ENCODE results near the gene THTPA.

THTPA gene

DNA sequence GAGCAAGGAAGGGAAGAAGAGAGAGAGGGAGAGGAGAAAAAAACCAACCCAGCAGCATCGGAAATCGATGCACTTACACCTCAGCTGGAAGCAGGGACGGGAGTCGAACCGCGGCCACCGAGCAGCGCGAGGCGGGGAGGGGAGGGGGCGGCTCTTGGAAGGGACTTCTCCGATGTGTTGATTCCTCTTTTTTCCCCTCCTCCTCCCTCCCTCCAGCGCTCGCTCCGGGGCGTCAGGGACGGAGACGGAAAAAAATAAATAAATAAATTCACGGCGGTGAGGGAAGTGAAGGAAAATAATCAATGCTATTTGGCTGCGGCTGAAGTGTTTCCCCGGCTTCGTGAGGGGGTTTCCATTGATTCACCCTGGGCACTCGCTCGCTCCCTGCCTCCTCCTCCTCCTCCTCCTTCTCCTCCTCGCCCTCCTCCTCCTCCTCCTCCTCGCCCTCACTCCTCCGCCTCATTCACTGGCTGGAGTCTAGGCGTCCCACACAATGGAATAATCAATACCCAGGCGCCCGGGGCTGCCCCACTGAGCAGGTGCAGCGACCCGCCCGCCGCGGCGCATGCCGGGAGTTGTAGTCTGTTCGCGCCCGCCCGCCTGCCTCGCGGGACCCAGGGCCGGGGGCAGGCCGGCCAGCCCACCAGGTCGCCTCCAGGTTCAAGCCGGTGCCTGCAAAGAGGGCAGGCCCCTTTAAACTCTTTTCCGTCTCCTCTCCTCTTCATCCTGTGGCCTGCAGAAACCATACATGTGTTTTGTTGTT lies 4.6 kb upstream of the THTPA start, which contains the start of gene ZFHX2:
Gene ZFHX2, minus strand, starts transcription at position 500 of the 763 bp plus-strand sequence. CDS start 16,440 bp downstream, outside the sequence.
- DNase-seq, result peak; percentile 62

DNA sequence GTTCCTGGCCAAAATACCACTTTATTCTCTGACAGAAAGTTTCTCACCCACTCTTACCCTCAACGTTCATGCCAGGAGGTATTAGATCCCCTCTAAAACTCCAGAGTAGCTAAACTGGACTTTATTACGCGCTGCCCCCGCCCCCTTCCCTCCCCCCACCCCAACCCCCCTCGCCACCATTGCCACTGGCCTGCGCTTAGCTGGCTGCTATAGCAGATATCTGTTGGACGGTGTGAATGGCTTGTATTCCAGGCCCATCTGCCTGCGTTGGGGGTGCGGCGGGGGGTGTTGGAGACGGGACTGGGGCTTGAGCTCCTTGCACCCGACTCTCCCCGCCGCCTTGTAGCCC lies 564 bp upstream of the THTPA start:
- no peak for DNase-seq

DNA sequence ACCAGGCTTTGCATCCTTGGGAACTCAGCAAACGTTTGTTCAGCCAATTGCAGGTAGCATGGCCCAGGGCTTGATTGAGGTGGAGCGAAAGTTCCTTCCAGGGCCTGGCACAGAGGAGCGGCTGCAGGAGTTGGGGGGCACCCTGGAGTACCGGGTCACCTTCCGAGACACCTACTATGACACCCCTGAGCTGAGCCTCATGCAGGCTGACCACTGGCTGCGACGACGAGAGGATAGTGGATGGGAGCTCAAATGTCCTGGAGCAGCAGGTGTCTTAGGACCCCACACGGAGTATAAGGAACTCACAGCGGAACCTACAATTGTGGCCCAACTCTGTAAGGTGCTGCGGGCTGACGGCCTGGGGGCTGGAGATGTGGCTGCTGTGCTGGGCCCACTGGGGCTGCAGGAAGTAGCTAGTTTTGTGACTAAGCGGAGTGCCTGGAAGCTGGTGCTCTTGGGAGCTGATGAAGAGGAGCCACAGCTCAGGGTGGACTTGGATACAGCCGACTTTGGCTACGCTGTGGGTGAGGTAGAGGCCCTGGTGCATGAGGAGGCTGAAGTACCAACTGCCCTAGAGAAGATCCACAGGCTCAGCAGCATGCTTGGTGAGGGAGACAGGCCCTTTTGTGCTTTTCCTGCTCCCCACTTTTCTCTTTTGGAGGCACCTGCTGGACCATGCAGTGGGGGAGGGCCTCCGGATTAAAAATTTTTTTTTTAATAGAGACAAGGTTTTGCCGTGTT lies 799 bp downstream of the THTPA start:
- no peak for DNase-seq

DNA sequence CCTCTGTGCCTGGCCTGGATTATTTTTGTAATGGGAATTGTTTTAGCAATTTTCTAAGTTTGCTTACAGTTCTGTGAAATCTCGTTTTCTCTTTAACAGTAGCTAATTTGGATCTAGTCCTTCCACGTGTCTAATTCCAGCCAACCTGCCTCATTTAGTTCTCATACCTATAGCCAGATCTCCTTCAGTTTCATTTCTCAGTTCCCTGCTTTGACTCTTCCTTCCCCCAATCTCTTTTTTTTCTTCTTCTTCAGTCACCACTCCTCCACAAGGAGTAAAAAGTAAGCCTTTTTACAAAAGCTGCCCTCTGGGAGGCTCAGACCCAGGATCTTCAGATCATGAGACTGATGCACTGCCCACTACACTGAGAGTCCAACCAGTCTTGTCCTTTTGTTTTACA lies 1.4 kb downstream of the THTPA start:
- no peak for DNase-seq

DNA sequence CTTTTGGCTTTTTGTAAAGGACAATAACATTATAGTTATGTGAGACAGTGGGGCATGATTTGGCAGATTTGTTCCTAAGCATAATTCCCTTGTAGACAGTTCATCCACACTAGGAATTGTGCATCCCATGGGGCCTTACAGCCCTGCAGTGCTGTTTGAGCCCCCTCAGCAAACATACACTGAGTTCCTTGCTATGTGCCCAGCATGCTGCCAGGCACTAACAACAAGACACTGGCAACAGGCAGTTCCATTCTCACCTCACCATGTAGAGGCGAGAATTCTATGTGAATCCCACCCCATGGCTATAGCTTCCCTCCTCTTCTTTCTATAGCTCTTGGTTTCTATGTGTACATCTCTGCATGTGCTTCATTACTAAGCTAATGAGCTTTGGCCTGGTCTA lies 1.9 kb downstream of the THTPA start:
- DNase-seq, result no peak

DNA sequence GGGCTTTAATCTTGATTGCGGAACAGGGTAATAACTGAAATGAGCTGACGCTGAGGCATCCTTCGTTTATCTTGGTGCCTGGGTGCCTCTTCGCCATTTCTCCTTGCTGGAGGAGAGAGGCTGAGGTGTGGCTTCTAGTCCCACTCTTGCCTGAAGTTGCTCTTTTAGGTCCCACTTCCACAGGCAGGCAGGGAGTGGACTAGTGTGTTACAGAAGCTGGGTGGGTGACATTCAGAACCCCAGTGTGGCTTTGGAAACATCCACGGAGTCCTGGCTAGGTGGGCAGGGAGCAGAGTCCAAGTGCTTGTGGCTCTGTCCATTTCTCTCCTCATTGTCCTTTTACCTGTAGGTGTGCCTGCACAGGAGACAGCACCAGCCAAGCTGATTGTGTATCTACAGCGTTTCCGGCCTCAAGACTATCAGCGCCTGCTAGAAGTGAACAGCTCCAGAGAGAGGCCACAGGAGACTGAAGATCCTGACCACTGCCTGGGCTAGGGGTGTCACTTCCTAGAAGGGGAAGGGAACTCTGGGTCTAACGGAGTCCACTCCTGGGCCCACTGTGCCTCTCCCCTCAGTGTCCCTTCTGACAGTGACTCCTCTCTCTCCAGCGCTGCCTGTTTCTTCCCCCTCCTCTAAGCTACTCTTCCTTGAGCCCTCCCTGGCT lies 2.4 kb downstream of the THTPA start:
- no peak for DNase-seq

DNA sequence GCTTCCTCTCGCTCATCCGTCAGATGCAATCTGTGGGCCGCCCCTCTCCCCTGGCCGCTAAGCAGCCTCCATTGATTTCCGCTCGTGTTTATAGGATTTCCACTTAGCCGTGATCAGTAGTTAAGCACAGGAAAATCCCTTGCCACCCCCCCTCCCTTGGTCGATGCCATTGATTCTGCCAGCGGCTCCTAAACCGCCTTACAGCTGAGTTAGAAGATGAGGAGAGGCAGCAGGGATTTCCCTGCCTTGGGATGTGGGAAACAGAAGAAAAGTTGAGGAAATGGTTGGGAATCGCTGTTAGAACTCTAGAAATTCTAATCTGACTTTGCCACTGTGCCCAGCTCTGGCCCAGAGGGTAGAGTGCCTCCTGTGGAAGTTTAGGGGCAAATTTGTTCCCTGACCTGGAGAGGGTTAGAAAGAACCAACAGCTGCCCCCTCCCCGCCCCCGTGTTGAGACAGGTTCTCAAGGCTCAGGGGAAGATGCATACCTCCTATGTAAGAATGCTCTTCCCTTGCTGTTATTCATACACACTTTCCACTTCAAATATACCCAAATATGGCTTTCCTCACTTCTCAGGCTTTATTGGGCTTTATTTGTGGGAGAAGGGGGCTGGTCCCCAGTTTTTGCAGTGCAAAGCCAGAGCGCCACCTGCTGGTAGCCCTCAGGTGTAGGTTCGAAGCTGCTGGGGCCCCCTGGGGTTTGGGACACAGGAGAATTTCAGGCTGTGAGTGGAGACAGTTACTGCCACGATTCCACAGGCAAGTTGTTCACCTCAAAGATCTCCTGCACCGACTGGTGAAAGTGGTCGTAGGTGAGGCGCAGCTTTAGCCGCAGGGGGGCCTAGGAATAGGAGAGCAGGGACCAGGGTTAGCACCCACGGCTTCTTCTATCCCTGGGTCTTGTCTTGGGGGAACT lies 3.2 kb downstream of the THTPA start:
- peak; percentile 37 for DNase-seq

DNA sequence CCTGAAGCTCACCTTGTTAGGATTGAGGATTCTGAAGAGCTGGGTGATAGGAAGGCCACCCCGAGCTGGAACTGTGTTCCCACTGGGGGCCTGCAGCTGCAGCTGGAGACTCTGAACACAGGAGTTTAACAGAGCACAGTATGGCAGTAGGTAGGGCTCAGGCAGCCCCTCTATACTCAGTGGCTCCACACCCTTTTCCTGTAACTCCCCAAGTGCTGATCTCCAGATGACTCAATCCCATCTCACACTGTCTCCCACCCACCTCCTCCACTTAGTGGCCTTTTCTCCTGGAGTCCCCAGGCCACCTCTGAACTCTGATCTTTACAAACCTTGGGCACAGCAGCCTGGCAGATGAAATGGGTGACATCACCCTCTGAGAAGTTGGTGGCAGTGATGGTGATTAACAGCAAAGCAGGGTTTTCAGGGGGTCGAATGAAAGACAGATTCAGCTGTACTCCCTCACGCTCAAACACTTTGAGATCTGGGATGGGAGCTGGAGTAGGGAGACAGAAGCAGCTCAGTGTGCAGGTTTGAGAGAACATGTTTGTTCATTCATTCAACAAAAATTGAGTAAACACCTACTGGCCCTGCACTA lies 4.0 kb downstream of the THTPA start:
- DNase-seq, result no peak

DNA sequence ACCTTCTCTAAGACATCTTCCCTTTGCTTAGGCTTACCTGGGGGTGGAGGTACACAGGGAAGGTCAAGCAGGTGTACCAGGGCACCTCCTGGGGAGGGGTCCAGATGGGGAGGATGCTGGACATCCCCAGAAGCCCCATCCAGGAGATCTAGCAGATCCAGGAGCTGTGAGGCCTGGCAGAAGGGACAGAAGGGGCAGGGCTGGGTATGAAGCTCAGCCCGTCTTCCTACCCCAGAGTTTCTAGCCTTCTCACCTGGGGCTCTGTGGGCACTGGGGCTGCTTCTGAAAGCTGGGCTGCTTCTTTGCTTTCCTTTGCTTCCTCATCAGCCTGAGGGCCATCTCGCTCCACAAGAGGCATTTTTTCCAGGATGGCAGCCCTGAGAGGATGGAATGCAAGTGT lies 5.2 kb downstream of the THTPA start:
- no peak for DNase-seq

DNA sequence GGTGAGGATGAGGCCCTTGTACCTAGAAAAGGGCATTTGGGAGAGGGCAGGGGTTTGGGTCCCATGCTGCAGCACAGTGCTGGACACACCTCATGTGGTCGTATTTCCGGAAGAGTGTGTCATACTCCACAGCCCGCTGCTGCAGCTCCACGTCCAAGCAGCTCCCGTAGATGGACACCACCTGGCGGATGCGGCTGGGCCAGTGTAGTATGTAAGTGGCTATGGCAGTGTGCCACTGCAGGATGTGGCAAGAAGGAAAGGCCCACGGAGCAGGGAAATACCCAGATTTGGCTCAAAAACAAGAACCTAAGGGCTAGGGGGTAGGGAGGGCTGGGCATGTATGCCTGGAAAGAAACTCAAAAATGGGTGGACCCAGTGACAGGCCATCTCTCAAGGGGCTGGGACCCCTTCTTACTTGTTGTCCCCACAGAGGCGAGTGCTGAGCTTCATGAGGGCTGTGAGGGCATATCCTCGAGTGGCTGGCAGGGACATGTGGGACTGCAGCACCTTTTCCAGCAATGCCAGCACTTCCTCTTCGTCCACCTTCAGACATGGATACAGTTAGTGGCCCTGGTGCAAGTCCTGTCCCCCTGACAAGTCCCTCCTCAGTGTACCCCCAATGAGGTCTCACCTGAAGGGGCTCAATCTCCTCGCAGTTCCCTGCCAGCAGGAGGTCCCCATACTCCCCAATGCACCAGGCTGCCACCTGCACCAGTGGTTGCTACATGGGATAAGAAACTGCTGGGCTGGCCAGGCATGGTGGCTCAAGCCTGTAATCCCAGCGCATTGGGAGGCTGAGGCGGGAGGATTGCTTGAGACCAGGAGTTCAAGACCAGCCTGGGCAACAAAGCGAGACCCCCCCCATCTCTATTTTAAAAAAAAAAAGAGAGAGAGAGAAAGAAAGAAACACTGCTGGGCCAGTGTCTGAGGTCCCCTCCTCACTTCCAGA lies 6.1 kb downstream of the THTPA start:
- no peak for DNase-seq

DNA sequence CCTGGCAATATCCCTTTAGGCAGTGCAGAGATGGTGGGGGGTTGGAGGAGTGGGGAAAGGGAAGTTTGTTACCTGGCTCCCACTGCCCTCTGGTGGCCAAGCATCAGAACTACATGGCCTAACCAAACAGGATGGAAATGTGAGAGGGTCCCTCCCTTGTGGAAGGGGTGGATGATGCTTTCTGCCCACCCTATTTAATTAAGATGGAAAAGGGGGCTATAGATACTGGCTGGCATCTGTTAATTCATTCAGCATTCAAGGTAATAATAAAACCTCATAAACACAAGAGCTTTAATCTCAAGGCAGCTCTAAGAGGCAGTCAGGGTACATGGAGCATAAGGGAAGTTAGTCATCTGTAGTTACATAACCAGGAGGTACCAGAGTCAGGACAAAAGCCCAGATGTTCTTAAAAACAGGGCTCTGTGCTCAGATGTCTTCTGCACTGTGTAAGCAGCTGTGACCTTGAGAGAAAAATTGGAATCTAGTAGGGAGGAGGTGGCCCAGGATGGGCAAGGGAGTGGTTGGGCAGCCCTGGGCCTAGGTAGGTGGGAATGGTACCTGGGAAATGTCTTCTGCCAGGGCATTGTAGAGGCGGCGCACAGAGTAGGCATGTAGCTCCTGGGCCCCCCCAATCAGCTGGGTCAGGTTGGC lies 6.9 kb downstream of the THTPA start:
- no peak for DNase-seq

DNA sequence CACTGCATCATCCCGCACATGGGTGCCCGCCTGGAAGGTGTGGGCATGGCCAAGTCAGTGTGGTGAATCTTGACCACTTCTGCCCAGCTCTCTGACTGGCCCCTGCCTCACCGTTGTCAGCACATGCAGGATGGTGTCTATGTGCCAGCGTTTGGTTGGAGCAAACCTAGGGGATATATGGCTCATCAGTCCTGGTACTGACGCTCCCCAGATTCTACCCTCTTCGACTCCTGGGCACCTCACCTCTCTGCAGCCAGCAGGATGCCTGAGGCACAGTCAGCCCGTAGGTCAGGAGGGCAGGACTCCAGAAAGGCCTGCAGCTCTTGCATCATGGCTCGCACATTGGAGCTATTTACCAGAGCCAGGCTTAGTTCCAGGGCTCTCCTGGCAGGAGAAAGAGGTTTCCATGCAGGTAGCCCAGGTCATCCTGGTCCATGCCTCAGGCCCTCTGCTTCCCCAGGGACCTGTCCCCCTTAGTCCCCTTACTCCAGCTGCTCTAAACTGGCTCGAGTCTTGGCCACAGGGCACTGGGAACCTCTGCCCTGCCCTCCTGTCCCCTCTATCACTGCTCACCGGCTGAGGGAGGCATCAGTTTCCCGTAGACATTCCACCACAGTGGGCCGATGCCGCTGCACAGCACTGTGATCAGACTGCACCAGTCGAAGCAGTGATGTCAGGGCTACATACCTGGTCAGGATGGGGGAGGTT lies 7.6 kb downstream of the THTPA start:
- no peak for DNase-seq

DNA sequence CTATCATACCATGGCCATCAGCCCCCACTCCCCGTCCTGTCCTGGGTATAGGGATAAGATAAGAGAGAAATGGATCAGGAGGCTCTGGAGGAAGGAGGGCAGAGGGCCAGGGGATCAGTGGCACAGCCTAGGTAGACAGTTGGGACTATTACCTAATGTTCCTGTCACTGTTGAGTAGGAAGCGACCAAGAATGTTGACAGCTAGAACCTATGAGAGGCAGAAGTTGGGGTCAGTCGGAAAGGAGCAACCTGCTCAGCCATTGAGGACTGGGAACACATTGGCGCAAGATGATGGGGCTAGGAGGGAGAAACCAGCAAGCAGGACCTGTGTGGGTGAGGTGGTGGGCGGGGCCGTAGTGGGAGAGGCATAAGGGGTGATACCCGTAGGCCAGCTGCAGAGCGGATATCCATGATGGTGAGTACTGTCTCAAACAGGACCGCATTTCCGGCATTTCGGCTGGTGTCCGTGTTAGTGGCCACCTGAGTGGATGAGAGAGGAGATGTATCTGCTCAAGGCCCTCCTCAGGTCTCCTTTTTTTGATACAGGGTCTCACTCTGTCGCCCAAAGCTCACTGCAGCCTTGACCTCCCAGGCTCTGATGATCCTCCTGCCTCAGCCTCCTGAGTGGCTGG lies 8.2 kb downstream of the THTPA start:
- no peak for DNase-seq

DNA sequence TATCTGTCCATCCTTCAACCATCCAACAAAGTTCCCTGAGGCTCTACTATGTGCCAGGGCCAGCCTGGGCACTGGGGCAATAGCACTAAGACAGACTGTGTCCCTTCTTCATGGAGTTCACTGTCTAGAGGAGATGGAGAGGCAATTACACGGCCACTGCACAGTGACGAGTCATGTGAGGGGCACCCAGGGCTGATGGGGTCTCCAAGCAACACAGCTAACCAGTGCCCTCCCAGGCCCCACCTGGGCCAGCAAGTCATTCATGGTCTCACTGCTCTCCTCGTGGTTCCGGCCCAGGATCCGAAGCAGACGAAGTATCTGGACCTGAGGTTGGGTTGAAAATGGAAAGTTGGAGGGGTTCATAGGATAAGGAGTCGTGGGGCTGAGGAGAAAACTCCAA lies 8.8 kb downstream of the THTPA start:
- DNase-seq, result no peak

DNA sequence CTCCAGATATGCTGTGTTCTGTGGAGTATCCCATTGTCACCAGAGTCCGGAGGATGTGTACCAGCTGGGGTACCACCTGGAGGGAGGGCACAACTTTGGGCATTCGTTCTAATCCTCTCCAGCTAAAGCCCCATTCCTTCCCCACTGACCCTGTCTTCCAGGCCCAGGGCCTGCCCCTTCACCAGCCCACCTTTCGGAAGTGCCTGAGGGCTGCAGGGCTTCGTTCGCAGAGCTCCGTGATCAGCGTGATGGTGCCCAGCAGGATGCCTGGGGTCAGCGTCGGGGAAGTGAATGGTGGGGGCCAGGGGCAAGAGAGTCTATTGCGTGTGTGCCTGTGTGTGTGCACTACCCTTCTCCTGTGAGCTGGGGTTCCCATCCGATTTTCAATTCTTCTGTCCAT lies 9.6 kb downstream of the THTPA start:
- no peak for DNase-seq

DNA sequence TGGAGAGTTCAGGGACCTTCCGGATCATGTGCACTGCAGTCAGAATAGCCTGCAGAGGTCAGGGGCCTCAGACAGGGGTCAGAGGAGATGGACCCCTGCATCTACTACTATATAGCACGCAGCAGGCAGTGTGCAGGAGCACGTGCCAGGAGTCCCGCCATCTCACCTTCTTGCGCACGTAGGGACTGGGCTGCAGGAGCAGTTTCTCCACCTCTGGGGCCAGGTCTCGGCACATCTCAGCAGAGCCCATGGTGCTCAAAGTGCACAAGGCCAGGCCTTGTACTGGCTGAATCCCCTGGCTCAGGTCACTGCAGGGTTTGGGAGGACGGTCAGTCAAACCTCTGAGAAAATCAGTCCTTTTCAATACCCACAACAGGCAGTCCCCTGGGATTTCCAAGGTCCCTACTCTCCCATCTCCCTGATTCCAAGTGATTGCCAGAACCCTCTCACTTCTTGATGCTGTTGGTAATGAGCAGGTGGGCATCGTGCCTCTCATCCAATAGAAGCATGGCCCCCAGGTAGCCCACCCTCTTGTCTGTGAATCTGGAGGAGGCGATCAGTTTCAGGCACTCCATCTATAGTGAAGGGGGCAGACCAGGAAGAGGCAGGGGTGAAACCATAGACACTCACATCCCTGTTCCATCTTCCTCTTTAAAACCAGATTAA lies 10.2 kb downstream of the THTPA start:
- DNase-seq, result no peak

DNA sequence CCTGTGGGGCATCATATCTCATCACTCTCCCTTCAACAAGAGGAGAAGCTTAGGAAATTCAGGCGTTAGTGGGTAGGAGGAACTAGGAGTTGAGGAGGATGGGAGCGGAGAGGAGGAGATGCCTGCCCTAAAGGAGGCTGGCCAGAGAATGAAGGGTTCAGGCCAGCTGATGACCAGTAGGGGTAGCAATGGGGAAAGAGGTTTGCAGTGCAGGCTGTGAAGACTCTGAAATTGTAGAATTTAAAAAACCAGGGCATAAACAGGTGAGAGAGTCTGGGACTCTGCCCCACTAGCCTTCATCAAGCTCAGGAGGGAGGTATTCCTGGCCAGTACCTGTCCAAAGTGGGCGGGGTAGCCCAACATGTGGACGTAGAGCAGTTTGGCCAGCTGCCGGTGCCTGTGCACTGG lies 10.7 kb downstream of the THTPA start:
- no peak for DNase-seq

DNA sequence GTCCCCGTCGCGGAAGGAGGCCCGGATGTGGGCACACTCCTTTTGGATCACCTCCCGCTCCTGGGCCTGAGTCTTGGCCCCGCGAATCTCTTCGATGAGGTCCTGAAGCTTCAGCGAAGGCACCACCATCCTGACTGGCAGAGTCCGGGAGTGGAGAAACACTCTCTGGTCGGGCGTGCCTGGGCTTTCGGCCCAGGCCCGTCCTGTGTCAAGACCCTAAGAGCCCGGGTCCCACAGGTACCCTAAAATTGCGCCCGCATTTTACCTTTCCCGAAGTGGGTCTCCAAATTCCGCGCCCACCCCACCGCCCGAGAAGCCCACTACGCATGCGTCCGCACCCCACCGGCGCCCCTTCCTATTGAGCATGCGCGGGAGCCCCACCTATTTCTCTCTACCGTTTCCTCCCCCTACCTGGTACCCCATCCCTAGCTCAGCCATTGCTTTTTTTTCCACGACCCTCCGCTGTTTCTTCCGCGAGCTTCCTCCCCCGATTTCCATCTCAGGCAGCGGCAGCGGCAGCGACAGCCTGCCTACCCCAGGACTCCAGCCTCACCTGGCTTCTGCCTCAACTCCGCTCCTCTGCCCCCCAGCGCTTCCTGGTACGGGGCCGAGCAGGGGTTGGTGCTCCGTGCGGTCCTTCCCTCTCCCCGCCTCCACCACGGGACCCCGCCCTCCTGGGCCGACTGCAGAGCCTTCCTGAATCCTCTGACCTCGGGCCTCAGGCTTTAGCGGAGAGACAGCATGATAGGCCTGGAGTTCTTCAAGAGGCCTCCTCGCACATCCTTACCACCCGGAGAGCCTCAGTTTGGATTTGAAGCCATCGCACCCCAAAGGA lies 11.3 kb downstream of the THTPA start, which contains the start of gene AP1G2:
Gene AP1G2, minus strand, starts transcription at position 606 of the 835 bp plus-strand sequence. Its CDS starts 477 bp downstream, at position 129.
- peak; percentile 83 for DNase-seq
